Osteoblast (primary cell): Measurements from ENCODE around the gene PNPO. TPM values are rescaled to one million over a fixed set of nuclear protein-coding genes. Genes with fewer than 3 reads are reported as not detected.

Source experiments
- DNase-seq: peaks from one replicate; pipeline ENCODE4 v3.0.0; 2011; ENCODE audit warnings: low spot score, mixed read lengths; ENCODE audit not compliant: insufficient read length; ENCODE audit errors: missing footprints
- H2AFZ ChIP-seq: 2 replicates; pipeline ENCODE4 v1.6.0; 2011; ENCODE audit warnings: mild to moderate bottlenecking, low read length
- H3K27ac ChIP-seq: 2 replicates; pipeline ENCODE4 v1.5.1; 2011; ENCODE audit warnings: mild to moderate bottlenecking, low read depth, low read length, moderate library complexity
- H3K27me3 ChIP-seq: 2 replicates; pipeline ENCODE4 v1.6.0; 2012; ENCODE audit warnings: mild to moderate bottlenecking, control low read depth, inconsistent platforms, low read length, moderate library complexity; ENCODE audit not compliant: insufficient read depth
- H3K36me3 ChIP-seq: 2 replicates; pipeline ENCODE4 v1.5.1; 2011; ENCODE audit warnings: mild to moderate bottlenecking, low read length, control low read depth, moderate library complexity; ENCODE audit not compliant: insufficient read depth
- H3K4me1 ChIP-seq: 2 replicates; pipeline ENCODE4 v1.5.1; 2011; ENCODE audit warnings: mild to moderate bottlenecking, low read length, control low read depth, moderate library complexity; ENCODE audit not compliant: insufficient read depth
- H3K4me2 ChIP-seq: 2 replicates; pipeline ENCODE4 v1.6.0; 2011; ENCODE audit warnings: mild to moderate bottlenecking, low read length; ENCODE audit not compliant: insufficient read depth
- H3K4me3 ChIP-seq: fragments of 200-600 bp; sonication (generic); 3 replicates; pipeline ENCODE4 v1.5.1; 2012; ENCODE audit warnings: mild to moderate bottlenecking, low read length, inconsistent platforms; ENCODE audit not compliant: insufficient read depth
- H3K79me2 ChIP-seq: 2 replicates; pipeline ENCODE4 v1.6.0; 2012; ENCODE audit warnings: mild to moderate bottlenecking, low read length, control low read depth, inconsistent platforms; ENCODE audit not compliant: insufficient read depth
- H3K9me3 ChIP-seq: 2 replicates; pipeline ENCODE4 v1.5.1; 2011; ENCODE audit warnings: low read depth, low read length, control low read depth
- H4K20me1 ChIP-seq: 2 replicates; pipeline ENCODE4 v1.6.0; 2012; ENCODE audit warnings: mild to moderate bottlenecking, low read length, control low read depth; ENCODE audit not compliant: insufficient read depth
- CTCF ChIP-seq: IDR thresholded peaks from 2 replicates; pipeline ENCODE4 v1.5.1; 2011; ENCODE audit warnings: mild to moderate bottlenecking, low read depth, low read length, moderate library complexity; ENCODE audit errors: extremely low read depth
- total RNA-seq: library from RNA; depleted of rRNA; stranded (reverse); fragments of >200 nt; gene quantifications from 2 replicates; pipeline ENCODE4 v1.2.3, GENCODE V29; 2012

PNPO gene
- total RNA-seq: 31.5 and 32.4 TPM in 2 replicates

DNA sequence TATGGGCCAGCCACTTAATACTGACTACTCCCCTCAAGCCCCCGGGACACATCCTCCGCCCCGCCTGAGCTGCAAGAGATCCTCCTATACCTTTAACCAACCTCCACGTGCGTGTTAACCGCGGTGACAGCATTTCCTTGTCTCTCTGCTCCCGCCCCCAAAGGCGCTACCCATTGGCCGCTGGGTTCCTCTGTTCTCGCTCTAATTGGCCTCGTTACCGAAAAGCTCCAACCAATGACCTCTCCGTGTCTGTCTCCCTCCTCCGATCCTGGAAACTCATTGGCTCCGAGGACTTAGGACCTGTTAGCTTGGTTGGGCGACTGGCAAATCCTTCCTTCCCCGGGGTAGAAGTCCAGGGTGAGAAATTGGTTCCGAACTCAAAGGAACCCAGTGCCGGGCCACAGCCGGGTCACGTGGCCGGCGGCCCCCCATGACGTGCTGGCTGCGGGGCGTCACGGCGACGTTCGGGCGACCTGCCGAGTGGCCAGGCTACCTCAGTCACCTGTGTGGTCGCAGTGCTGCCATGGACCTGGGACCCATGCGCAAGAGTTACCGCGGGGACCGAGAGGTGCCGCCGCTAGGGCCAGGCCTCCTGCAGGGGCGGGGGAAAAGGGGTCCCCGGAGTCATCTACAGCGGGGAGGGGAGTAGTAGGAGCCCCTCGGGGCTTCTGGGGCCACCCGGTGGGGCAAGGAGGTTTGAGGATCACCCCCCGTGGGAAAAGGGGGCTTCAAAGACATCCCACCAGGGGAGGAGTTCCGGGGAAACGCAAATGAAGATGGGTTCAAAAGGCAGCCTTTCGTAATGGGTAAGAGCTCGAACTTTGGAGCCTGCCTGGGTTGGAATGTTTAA is at the start of gene PNPO:
PNPO (plus strand) TSS at position 326 of the 850 bp plus-strand sequence; CDS start at position 431, 105 bp downstream.
- no peaks in the 10 kb centered on the region for H3K27me3 ChIP-seq
- peaks cover 9% of the 10 kb centered on the region for H3K36me3 ChIP-seq
- peaks cover 18% of the 10 kb centered on the region for H3K79me2 ChIP-seq
- H3K27ac ChIP-seq: peak within 1 kb of the TSS; percentile 76
- no peaks in the 10 kb centered on the region for H4K20me1 ChIP-seq
- peak within 1 kb of the TSS; percentile 96 for H3K4me2 ChIP-seq
- peak within 1 kb of the TSS; percentile 89 for H2AFZ ChIP-seq
- peak within 1 kb of the TSS; percentile 92 for H3K4me3 ChIP-seq
- no peaks in the 10 kb centered on the region for H3K9me3 ChIP-seq
- DNase-seq: peak; percentile 99
- TF ChIP-seq CTCF: no peak
- H3K4me1 ChIP-seq: peaks cover 35% of the 10 kb centered on the region

GRCh38 chr17:47894498-47895346 is 46.6 kb upstream of the PNPO start:
- Histone ChIP-seq H2AFZ (peak overlapping the region; percentile 87), H3K4me2 (peak overlapping the region; percentile 93), H3K79me2 (peaks cover 39% of the 10 kb centered on the region), H3K27me3 (no peaks in the 10 kb centered on the region), H3K4me1 (peaks cover 24% of the 10 kb centered on the region), H3K9me3 (no peaks in the 10 kb centered on the region), H3K36me3 (no peaks in the 10 kb centered on the region), H3K27ac (peak overlapping the region; percentile 65), H4K20me1 (no peaks in the 10 kb centered on the region), H3K4me3 (peak overlapping the region; percentile 84)
- peak; percentile 12 for TF ChIP-seq CTCF
- no peak for DNase-seq

- Histone ChIP-seq H3K4me3 (peak overlapping the region; percentile 84), H3K27me3 (no peaks in the 10 kb centered on the region), H3K9me3 (no peaks in the 10 kb centered on the region), H4K20me1 (no peaks in the 10 kb centered on the region), H3K27ac (peak overlapping the region; percentile 65), H3K79me2 (peaks cover 41% of the 10 kb centered on the region), H2AFZ (peak overlapping the region; percentile 87), H3K4me2 (peak overlapping the region; percentile 93), H3K36me3 (no peaks in the 10 kb centered on the region), H3K4me1 (peaks cover 30% of the 10 kb centered on the region)
- TF ChIP-seq CTCF: no peak
- no peak for DNase-seq
Measured at GRCh38 chr17:47895347-47895855, 46.0 kb upstream of the PNPO start.
